Neural cell (in vitro differentiated cells): ENCODE data around the gene CLIP3. TPM values are rescaled to one million over a fixed set of nuclear protein-coding genes. Genes with fewer than 3 reads are reported as not detected.

ENCODE experiments used
- H2AFZ ChIP-seq: fragments of 200-600, 300-800 bp; sonication (generic), shearing (Covaris generic); 2 replicates; pipeline ENCODE4 v1.6.0; 2014; ENCODE audit warnings: low read depth, mild to moderate bottlenecking, antibody characterized with exemption, low read length, moderate library complexity
- H3F3A ChIP-seq: fragments of 200-600 bp; shearing (Covaris generic); 2 replicates; pipeline ENCODE4 v1.6.1; 2016; ENCODE audit warnings: mild to moderate bottlenecking, moderate library complexity, mixed read lengths, antibody characterized with exemption, low read length; ENCODE audit not compliant: insufficient read depth, poor library complexity, severe bottlenecking
- H3K27ac ChIP-seq: fragments of 200-600, 300-800 bp; sonication (generic), shearing (Covaris generic); 2 replicates; pipeline ENCODE4 v1.5.1; 2014; ENCODE audit warnings: mild to moderate bottlenecking, low read length, moderate library complexity
- H3K27me3 ChIP-seq: fragments of 300-800, 200-600 bp; sonication (generic), shearing (Covaris generic); 2 replicates; pipeline ENCODE4 v1.6.0; 2014; ENCODE audit warnings: mild to moderate bottlenecking, low read depth, low read length, moderate library complexity; ENCODE audit not compliant: insufficient read depth
- H3K36me3 ChIP-seq: fragments of 300-800, 200-600 bp; sonication (generic), shearing (Covaris generic); 2 replicates; pipeline ENCODE4 v1.5.1; 2014; ENCODE audit warnings: mild to moderate bottlenecking, antibody characterized with exemption, low read length, moderate library complexity; ENCODE audit not compliant: insufficient read depth
- H3K4me2 ChIP-seq: fragments of 300-800, 200-600 bp; sonication (generic), shearing (Covaris generic); 2 replicates; pipeline ENCODE4 v1.6.0; 2014; ENCODE audit warnings: mild to moderate bottlenecking, low read length
- H3K4me3 ChIP-seq: fragments of 300-800, 200-600 bp; sonication (generic), shearing (Covaris generic); 2 replicates; pipeline ENCODE4 v1.5.1; 2014; ENCODE audit warnings: mild to moderate bottlenecking, low read length, moderate library complexity
- H3K79me2 ChIP-seq: fragments of 200-600 bp; shearing (Covaris generic); replicated peaks from 2 replicates; pipeline ENCODE4 v1.6.0; 2014; ENCODE audit warnings: mild to moderate bottlenecking, low read length, moderate library complexity; ENCODE audit not compliant: insufficient read depth
- H3K9ac ChIP-seq: fragments of 300-800, 200-600 bp; sonication (generic), shearing (Covaris generic); 2 replicates; pipeline ENCODE4 v1.6.1; 2016; ENCODE audit warnings: mild to moderate bottlenecking, low read length, mixed read lengths
- H3K9me2 ChIP-seq: fragments of 200-600 bp; shearing (Covaris generic); 2 replicates; pipeline ENCODE4 v1.6.1; 2016; ENCODE audit warnings: mild to moderate bottlenecking, low read length, mixed read lengths; ENCODE audit not compliant: insufficient read depth
- H3K9me3 ChIP-seq: fragments of 200-600, 300-800 bp; sonication (generic), shearing (Covaris generic); 2 replicates; pipeline ENCODE4 v1.6.1; 2016; ENCODE audit warnings: mild to moderate bottlenecking, mixed run types, low read length, moderate library complexity, mixed read lengths
- H4K20me1 ChIP-seq: fragments of 200-600 bp; shearing (Covaris generic); 2 replicates; pipeline ENCODE4 v1.6.1; 2016; ENCODE audit warnings: mild to moderate bottlenecking, mixed run types; ENCODE audit not compliant: insufficient read depth
- EP300 ChIP-seq: fragments of 450-650 bp; conservative IDR thresholded peaks from 2 replicates; pipeline ENCODE4 v1.6.1; 2014; ENCODE audit warnings: antibody characterized with exemption, mild to moderate bottlenecking, moderate library complexity; ENCODE audit not compliant: poor library complexity, severe bottlenecking
- MXI1 ChIP-seq: fragments of 450-650 bp; conservative IDR thresholded peaks from 2 replicates; pipeline ENCODE4 v1.6.1; 2014; ENCODE audit warnings: antibody characterized with exemption, mild to moderate bottlenecking; ENCODE audit not compliant: poor library complexity, severe bottlenecking
- POLR2AphosphoS5 ChIP-seq: IDR thresholded peaks from 2 replicates; pipeline ENCODE4 v1.6.1; 2012
- SMC3 ChIP-seq: fragments of 450-650 bp; conservative IDR thresholded peaks from 2 replicates; pipeline ENCODE4 v1.6.1; 2014; ENCODE audit warnings: antibody characterized with exemption, mild to moderate bottlenecking, moderate library complexity; ENCODE audit not compliant: poor library complexity
- TAF1 ChIP-seq: IDR thresholded peaks from 2 replicates; pipeline ENCODE4 v1.6.1; 2012; ENCODE audit warnings: low read depth
- polyA plus RNA-seq: library from polyadenylated mRNA; depleted of rRNA; stranded (reverse); fragments of >200 nt; gene quantifications from 2 replicates; pipeline ENCODE4 v1.2.3, GENCODE V29; 2014
- TF ChIP-seq, protein P1 (sequence below): IDR thresholded peaks from 2 replicates; pipeline ENCODE4 v1.6.1; 2012; ENCODE audit warnings: borderline replicate concordance
- TF ChIP-seq, protein P2 (sequence below): fragments of 450-650 bp; IDR thresholded peaks from 2 replicates; pipeline ENCODE4 v1.5.1; 2014; ENCODE audit warnings: antibody characterized with exemption, mild to moderate bottlenecking, moderate library complexity; ENCODE audit not compliant: poor library complexity, severe bottlenecking

CLIP3 gene
- polyA plus RNA-seq, 1 donor from 2014 or later = 5.6 TPM

GRCh38 chr19:36054733-36055686 is 22.3 kb upstream of the CLIP3 start, which contains the start of gene WDR62:
Gene WDR62 (plus strand): TSS chr19:36054897. CDS start chr19:36054972, 75 bp downstream.
- Histone ChIP-seq H3K79me2 (peaks cover 9% of the 10 kb centered on the region), H3K9ac (peak within 1 kb of the TSS; percentile 78), H3K9me2 (no peaks in the 10 kb centered on the region), H3F3A (no peaks in the 10 kb centered on the region), H3K4me3 (peak within 1 kb of the TSS; percentile 85), H3K27ac (peak within 1 kb of the TSS; percentile 91), H3K9me3 (no peaks in the 10 kb centered on the region), H3K36me3 (no peaks in the 10 kb centered on the region), H3K4me2 (peak within 1 kb of the TSS; percentile 81), H2AFZ (peak within 1 kb of the TSS; percentile 89), H4K20me1 (no peaks in the 10 kb centered on the region), H3K27me3 (no peaks in the 10 kb centered on the region)
- TF ChIP-seq POLR2AphosphoS5 (no peak), MXI1 (peak; percentile 100)

DNA sequence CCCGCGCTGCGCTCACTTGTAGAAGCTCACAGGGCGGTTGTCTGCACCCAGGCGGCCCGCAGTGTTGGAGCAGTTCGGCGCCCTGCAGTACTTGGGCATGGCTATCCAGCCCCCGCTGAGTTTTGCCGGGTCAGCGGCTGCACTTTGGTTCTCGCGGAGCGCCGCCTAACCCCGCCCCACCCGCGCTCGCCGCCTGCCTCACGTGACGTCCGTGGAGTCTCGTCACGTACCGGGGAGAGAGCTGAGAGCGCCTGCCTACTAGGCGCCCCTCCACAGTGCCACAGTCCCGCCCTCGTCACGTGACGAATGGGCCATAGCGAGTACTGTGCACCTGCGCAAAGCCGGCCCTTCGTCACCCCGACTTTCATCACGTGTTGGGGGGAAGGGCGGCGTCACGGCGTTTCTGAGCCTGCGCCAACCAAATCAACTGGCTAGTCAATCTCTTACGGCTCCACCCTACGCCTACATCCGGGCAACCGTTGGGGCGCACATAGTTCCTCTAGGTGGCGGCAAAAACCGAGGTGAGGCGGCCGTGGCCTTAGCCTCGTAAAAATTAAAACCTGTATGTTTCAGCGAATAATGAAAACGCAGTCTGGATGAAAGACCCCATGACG is 21.6 kb upstream of the CLIP3 start, which contains the start of gene THAP8:
THAP8 (minus strand) TSS at position 167 of the 614 bp plus-strand sequence; CDS start at position 99, 68 bp downstream.
- Histone ChIP-seq H3F3A (no peaks in the 10 kb centered on the region), H3K27me3 (no peaks in the 10 kb centered on the region), H2AFZ (peak within 1 kb of the TSS; percentile 89)

More for the DNA sequence above, 21.6 kb upstream of the CLIP3 start, which contains the start of gene THAP8:
- Histone ChIP-seq H3K4me3 (peak within 1 kb of the TSS; percentile 85), H3K9ac (peak within 1 kb of the TSS; percentile 78), H3K79me2 (peaks cover 9% of the 10 kb centered on the region), H3K4me2 (peak within 1 kb of the TSS; percentile 81), H3K36me3 (no peaks in the 10 kb centered on the region), H3K9me3 (no peaks in the 10 kb centered on the region), H4K20me1 (no peaks in the 10 kb centered on the region), H3K9me2 (no peaks in the 10 kb centered on the region), H3K27ac (peak within 1 kb of the TSS; percentile 91)
- TF ChIP-seq, protein P1, sequence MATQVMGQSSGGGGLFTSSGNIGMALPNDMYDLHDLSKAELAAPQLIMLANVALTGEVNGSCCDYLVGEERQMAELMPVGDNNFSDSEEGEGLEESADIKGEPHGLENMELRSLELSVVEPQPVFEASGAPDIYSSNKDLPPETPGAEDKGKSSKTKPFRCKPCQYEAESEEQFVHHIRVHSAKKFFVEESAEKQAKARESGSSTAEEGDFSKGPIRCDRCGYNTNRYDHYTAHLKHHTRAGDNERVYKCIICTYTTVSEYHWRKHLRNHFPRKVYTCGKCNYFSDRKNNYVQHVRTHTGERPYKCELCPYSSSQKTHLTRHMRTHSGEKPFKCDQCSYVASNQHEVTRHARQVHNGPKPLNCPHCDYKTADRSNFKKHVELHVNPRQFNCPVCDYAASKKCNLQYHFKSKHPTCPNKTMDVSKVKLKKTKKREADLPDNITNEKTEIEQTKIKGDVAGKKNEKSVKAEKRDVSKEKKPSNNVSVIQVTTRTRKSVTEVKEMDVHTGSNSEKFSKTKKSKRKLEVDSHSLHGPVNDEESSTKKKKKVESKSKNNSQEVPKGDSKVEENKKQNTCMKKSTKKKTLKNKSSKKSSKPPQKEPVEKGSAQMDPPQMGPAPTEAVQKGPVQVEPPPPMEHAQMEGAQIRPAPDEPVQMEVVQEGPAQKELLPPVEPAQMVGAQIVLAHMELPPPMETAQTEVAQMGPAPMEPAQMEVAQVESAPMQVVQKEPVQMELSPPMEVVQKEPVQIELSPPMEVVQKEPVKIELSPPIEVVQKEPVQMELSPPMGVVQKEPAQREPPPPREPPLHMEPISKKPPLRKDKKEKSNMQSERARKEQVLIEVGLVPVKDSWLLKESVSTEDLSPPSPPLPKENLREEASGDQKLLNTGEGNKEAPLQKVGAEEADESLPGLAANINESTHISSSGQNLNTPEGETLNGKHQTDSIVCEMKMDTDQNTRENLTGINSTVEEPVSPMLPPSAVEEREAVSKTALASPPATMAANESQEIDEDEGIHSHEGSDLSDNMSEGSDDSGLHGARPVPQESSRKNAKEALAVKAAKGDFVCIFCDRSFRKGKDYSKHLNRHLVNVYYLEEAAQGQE = peak; percentile 38
- TF ChIP-seq TAF1 (peak; percentile 78), POLR2AphosphoS5 (peak; percentile 82), SMC3 (no peak), EP300 (peak; percentile 51)
- TF ChIP-seq, protein P2, sequence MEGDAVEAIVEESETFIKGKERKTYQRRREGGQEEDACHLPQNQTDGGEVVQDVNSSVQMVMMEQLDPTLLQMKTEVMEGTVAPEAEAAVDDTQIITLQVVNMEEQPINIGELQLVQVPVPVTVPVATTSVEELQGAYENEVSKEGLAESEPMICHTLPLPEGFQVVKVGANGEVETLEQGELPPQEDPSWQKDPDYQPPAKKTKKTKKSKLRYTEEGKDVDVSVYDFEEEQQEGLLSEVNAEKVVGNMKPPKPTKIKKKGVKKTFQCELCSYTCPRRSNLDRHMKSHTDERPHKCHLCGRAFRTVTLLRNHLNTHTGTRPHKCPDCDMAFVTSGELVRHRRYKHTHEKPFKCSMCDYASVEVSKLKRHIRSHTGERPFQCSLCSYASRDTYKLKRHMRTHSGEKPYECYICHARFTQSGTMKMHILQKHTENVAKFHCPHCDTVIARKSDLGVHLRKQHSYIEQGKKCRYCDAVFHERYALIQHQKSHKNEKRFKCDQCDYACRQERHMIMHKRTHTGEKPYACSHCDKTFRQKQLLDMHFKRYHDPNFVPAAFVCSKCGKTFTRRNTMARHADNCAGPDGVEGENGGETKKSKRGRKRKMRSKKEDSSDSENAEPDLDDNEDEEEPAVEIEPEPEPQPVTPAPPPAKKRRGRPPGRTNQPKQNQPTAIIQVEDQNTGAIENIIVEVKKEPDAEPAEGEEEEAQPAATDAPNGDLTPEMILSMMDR = peak; percentile 99
